ENCODE data around the gene BCAS2.

Gene BCAS2

DNA sequence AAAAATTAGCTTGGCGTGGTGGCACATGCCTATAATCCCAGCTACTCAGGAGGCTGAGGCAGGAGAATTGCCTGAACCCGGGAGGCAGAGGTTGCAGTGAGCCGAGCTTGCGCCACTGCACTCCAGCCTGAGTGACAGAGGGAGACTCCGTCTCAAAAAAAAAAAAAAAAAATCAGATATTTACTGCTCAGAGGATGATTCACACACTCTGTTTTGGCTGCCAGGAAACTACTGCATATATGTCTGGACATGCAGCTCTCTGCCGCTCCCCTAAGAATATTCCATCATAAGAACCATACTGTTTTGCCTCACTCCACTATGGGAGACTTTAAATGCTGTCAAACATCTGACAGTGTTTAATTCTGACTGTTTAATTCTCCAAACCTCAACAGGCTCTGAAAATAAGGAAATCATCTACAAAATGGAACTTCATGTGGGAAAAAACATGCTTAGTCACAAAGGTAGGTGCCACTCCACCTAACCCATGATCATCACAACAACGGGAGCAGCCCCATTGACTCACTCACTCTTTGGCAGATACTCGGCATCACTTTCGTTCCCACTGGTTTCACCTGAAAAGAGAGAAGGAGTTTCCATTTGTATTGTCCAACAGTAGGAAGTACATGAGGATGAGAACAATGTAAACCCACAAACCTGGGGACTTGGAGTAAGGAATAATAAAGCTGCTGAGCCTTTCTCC lies 29.3 kb upstream of the BCAS2 start:
- ChIA-PET CTCF (no interaction called here), POLR2A (no interaction called here)
- TF ChIP-seq NFRKB (IDR thresholded peaks at IDR 0.05) (no peak), FOXK2 (IDR thresholded peaks at IDR 0.05) (no peak), HDGF (IDR thresholded peaks at IDR 0.05; ENCODE audit: borderline replicate concordance) (no peak)
- no peak for DNase-seq (ENCODE audit: extremely low spot score)

DNA sequence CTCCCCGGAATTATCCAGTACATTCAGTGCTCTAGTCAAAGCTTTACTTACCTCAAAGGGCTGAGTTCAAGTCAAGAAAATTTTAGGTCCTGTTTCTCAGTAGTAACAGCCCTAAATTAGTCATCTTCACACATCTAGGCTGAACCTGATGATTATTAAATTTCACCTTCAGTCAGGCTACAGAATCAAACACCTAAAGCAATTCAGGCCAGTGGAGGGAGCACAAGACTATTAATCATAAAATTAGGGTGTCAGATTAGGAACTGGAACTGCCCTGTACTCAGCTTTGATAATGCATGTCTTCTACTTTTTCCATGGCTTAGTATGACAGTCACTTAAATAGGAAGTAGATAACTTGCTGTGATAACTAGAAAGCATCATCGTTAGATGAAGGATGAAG lies 28.4 kb upstream of the BCAS2 start:
- ChIA-PET CTCF (interaction anchor here (0.6 kb wide), 1 partner anchor 24 kb away, joined by 3 read pairs; no protein-coding TSS in a partner anchor), POLR2A (no interaction called here)
- DNase-seq (ENCODE audit: extremely low spot score) = no peak
- TF ChIP-seq LEF1 (IDR thresholded peaks at IDR 0.05; ENCODE audit: borderline replicate concordance) (no peak), ELF4 (IDR thresholded peaks at IDR 0.05) (no peak), BHLHE40 (IDR thresholded peaks at IDR 0.05; ENCODE audit: borderline replicate concordance) (no peak), FOXK2 (IDR thresholded peaks at IDR 0.05) (no peak), ARNT (IDR thresholded peaks at IDR 0.05) (no peak), SUZ12 (IDR thresholded peaks at IDR 0.05) (no peak), SP1 (IDR thresholded peaks at IDR 0.05) (no peak)

DNA sequence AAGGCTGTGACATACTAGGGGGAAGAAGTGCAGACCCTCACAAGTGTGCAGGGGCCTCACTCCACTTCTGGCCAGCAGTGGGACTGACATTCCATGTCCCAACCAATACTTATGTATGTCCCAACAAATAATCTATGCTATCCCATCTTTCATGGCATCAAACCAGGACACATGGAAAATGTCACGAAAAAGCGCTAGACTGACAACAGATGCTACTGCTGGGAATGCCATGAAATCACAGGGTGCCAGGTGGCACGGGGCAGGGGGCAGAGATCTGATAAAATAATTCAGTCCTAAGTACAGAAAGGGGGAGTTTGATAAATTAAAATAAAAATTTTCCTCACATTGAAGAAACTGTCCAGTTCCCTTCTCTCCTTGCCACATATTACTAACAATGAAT lies 27.6 kb upstream of the BCAS2 start:
- DNase-seq (ENCODE audit: extremely low spot score) = no peak
- ChIA-PET POLR2A (no interaction called here), CTCF (no interaction called here)
- no peak for TF ChIP-seq ELF4 (IDR thresholded peaks at IDR 0.05)
- no peak for TF ChIP-seq HDGF (IDR thresholded peaks at IDR 0.05; ENCODE audit: borderline replicate concordance)
- no peak for TF ChIP-seq L3MBTL2 (conservative IDR thresholded peaks at IDR 0.05)
- TF ChIP-seq FOXA1 (IDR thresholded peaks at IDR 0.05) = no peak

DNA sequence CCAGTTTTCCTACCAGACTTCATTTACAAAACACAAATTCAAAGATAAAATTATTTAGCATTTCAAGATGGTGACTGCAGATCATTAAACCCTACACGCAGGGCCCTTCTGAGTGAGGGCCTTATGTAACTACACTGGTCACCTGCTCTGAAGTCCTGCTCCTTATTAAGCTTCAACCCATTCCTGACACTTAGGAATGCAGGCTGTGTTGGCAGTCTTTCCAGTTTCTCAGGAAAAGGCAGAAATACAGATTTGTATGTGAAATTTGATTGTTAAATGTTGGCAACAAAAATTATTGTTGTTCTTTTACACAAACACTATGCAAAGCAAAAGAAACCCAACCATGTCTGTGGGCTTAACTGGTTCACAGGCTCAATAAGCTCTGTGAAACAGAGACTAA lies 25.8 kb upstream of the BCAS2 start:
- DNase-seq (ENCODE audit: extremely low spot score) = no peak
- no peak for TF ChIP-seq ELF4 (IDR thresholded peaks at IDR 0.05)
- TF ChIP-seq, protein P1, sequence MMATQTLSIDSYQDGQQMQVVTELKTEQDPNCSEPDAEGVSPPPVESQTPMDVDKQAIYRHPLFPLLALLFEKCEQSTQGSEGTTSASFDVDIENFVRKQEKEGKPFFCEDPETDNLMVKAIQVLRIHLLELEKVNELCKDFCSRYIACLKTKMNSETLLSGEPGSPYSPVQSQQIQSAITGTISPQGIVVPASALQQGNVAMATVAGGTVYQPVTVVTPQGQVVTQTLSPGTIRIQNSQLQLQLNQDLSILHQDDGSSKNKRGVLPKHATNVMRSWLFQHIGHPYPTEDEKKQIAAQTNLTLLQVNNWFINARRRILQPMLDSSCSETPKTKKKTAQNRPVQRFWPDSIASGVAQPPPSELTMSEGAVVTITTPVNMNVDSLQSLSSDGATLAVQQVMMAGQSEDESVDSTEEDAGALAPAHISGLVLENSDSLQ (IDR thresholded peaks at IDR 0.05) = no peak
- TF ChIP-seq NFRKB (IDR thresholded peaks at IDR 0.05) = no peak
- TF ChIP-seq ARNT (IDR thresholded peaks at IDR 0.05) = no peak
- TF ChIP-seq TARDBP (IDR thresholded peaks at IDR 0.05) = no peak
- no peak for TF ChIP-seq LEF1 (IDR thresholded peaks at IDR 0.05; ENCODE audit: borderline replicate concordance)
- CTCF ChIA-PET = no interaction called here
- POLR2A ChIA-PET = no interaction called here

DNA sequence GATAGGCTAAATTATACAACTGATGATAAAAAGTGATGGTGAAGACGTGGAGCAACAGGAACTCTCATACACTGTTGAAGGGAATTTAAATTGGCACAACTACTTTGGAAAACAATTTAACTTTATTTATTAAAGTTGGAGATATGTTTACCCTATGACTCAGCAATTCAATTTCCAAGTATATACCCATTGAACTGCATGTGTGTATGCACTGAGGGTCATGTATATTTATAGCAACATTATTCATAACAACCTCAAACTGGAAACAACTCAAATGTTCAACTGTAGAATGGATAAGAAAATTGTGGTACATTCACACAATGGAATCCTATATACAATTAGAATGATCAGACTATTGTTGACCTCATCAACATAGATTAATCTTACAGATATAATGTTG lies 16.5 kb upstream of the BCAS2 start:
- DNase-seq (ENCODE audit: extremely low spot score) = no peak
- TF ChIP-seq L3MBTL2 (conservative IDR thresholded peaks at IDR 0.05) = no peak
- no peak for TF ChIP-seq ARNT (IDR thresholded peaks at IDR 0.05)
- TF ChIP-seq LEF1 (IDR thresholded peaks at IDR 0.05; ENCODE audit: borderline replicate concordance) = no peak
- no peak for TF ChIP-seq NFRKB (IDR thresholded peaks at IDR 0.05)
- TF ChIP-seq, protein P1 (IDR thresholded peaks at IDR 0.05) = no peak
- TF ChIP-seq FOXK2 (IDR thresholded peaks at IDR 0.05) = no peak
- ChIA-PET CTCF (no interaction called here), POLR2A (no interaction called here)

DNA sequence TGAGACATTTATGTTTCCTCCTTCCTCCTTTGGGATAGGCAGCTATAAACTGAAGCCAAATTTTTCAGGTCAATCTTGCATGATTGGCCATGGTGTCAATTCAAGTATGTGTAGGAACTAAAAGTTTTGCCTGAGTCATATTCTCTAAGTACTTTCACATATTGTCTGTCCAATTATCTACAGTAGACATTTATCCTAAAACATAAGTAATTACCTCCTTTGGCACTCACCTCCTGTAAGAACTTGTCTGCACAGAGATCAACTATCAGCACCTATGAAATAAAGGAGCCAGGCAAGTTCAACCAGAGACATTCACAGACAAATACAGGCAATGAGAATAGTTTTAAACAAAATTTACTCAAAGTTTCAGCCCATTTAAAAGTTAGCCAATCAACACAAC lies 14.2 kb upstream of the BCAS2 start:
- CTCF ChIA-PET = no interaction called here
- TF ChIP-seq NFRKB (IDR thresholded peaks at IDR 0.05) (no peak), CTBP1 (IDR thresholded peaks at IDR 0.05; ENCODE audit: borderline replicate concordance) (no peak), FOXM1 (IDR thresholded peaks at IDR 0.05; ENCODE audit: borderline replicate concordance) (no peak), ZNF384 (IDR thresholded peaks at IDR 0.05) (no peak), LEF1 (IDR thresholded peaks at IDR 0.05; ENCODE audit: borderline replicate concordance) (no peak), L3MBTL2 (conservative IDR thresholded peaks at IDR 0.05) (no peak), TARDBP (IDR thresholded peaks at IDR 0.05) (no peak), BHLHE40 (IDR thresholded peaks at IDR 0.05; ENCODE audit: borderline replicate concordance) (no peak), FOXA1 (IDR thresholded peaks at IDR 0.05) (no peak), ELF4 (IDR thresholded peaks at IDR 0.05) (no peak), FOXK2 (IDR thresholded peaks at IDR 0.05) (no peak), SP1 (IDR thresholded peaks at IDR 0.05) (no peak), SUZ12 (IDR thresholded peaks at IDR 0.05) (no peak), HDGF (IDR thresholded peaks at IDR 0.05; ENCODE audit: borderline replicate concordance) (no peak), ARNT (IDR thresholded peaks at IDR 0.05) (no peak)
- TF ChIP-seq, protein P1 (IDR thresholded peaks at IDR 0.05) = no peak
- POLR2A ChIA-PET = no interaction called here
- DNase-seq (ENCODE audit: extremely low spot score) = no peak

DNA sequence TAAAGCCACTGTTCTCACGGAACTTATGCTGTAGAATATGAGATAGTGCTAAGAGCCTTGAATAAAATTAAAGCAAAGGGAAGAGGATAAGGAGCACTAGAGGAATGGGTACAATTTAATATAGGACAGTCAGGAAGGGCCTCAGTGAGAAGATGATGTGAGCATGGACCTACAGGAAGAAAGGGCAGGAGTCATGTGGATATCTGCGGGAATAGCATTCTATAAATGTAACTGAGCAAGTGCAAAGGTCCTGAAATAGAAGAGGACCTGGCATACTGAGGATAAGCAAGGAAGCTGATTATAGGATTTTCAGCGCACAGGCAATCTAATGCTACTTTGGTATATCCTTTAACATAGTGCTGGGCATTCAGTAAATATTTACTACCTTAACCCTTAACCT lies 12.6 kb upstream of the BCAS2 start:
- CTCF ChIA-PET = interaction anchor here (0.5 to 1.2 kb wide), 3 partner anchors 77 to 247 kb away, joined by 3 to 4 read pairs (median 4); no protein-coding TSS in a partner anchor
- TF ChIP-seq LEF1 (IDR thresholded peaks at IDR 0.05; ENCODE audit: borderline replicate concordance) = no peak
- TF ChIP-seq, protein P1 (IDR thresholded peaks at IDR 0.05) = no peak
- no peak for TF ChIP-seq NFRKB (IDR thresholded peaks at IDR 0.05)
- TF ChIP-seq FOXK2 (IDR thresholded peaks at IDR 0.05) = no peak
- TF ChIP-seq SUZ12 (IDR thresholded peaks at IDR 0.05) = no peak
- no peak for TF ChIP-seq TARDBP (IDR thresholded peaks at IDR 0.05)
- TF ChIP-seq ZNF384 (IDR thresholded peaks at IDR 0.05) = no peak
- no peak for TF ChIP-seq BHLHE40 (IDR thresholded peaks at IDR 0.05; ENCODE audit: borderline replicate concordance)
- TF ChIP-seq FOXM1 (IDR thresholded peaks at IDR 0.05; ENCODE audit: borderline replicate concordance) = no peak
- TF ChIP-seq L3MBTL2 (conservative IDR thresholded peaks at IDR 0.05) = no peak
- TF ChIP-seq HDGF (IDR thresholded peaks at IDR 0.05; ENCODE audit: borderline replicate concordance) = no peak
- TF ChIP-seq ARNT (IDR thresholded peaks at IDR 0.05) = no peak
- TF ChIP-seq ELF4 (IDR thresholded peaks at IDR 0.05) = no peak
- no peak for TF ChIP-seq FOXA1 (IDR thresholded peaks at IDR 0.05)
- TF ChIP-seq CTBP1 (IDR thresholded peaks at IDR 0.05; ENCODE audit: borderline replicate concordance) = no peak
- no peak for TF ChIP-seq SP1 (IDR thresholded peaks at IDR 0.05)
- DNase-seq (ENCODE audit: extremely low spot score) = no peak
- POLR2A ChIA-PET = no interaction called here
